ENCODE results near the gene EIF1AD. TPM values are rescaled to one million over a fixed set of nuclear protein-coding genes. Genes with fewer than 3 reads are reported as not detected.

EIF1AD gene
- total RNA-seq, 4 donors from 2014 or later = 15.1 to 66.0 (median 23.7) TPM

GRCh38 chr11:65981972-65982823 lies 19.8 kb downstream of the EIF1AD start:
- peak overlapping the region in 1 of 4 donors; percentile 19 for H3K27ac ChIP-seq
- peaks cover 0 to 22% (median 0%) of the 10 kb centered on the region in 3 donors for H3K36me3 ChIP-seq
- no peak overlapping the region for H3K4me3 ChIP-seq
- H3K4me1 ChIP-seq = no peaks in the 10 kb centered on the region
- no peak for DNase-seq
- H3K9me3 ChIP-seq = no peaks in the 10 kb centered on the region
- TF ChIP-seq POLR2A (IDR thresholded peaks at IDR 0.05) = no peak
- no peak for TF ChIP-seq CTCF (IDR thresholded peaks at IDR 0.05)
- no peaks in the 10 kb centered on the region for H3K27me3 ChIP-seq

DNA sequence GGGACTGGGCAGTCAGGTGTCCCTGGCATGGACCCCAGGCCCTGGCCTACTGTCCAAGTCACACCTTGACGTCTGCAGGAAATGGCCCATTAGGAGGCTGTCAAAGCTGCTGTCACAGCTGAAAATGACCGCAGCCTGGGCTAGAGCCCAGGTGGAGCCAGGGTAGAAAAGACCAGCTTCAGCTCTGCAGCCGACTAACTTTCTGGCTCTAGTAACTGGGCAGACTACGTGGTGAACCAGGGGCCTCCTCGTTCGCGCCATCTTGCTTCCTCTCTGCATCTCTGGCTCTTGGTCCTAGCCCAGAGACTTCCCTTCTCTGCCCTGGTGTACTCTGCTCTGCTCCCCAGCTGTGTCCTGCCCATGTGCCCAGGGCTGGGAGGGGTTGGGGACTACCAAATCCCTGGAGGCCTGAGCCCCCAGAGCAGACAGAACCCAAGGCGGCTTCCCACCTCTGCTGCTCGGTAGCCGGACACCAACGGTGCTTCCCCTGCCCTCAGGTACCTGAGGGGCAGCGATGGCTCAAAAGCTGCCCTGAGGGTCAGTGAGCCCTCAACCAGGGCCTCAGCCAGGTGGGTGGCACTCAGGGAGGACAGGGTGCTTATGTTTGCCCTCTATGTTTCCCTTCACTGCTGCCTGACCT lies 20.7 kb downstream of the EIF1AD start:
- no peaks in the 10 kb centered on the region for H3K27me3 ChIP-seq
- no peak overlapping the region for H3K4me3 ChIP-seq
- no peaks in the 10 kb centered on the region for H3K4me1 ChIP-seq
- H3K27ac ChIP-seq = no peak overlapping the region
- peaks cover 0 to 32% (median 0%) of the 10 kb centered on the region in 3 donors for H3K36me3 ChIP-seq
- no peaks in the 10 kb centered on the region for H3K9me3 ChIP-seq
- DNase-seq = no peak
- no peak for TF ChIP-seq CTCF (IDR thresholded peaks at IDR 0.05)
- TF ChIP-seq POLR2A (IDR thresholded peaks at IDR 0.05) = no peak

GRCh38 chr11:65979261-65979759 lies 22.6 kb downstream of the EIF1AD start:
- Histone ChIP-seq H3K27me3 (no peaks in the 10 kb centered on the region), H3K4me1 (no peaks in the 10 kb centered on the region), H3K36me3 (peaks cover 0 to 35% (median 0%) of the 10 kb centered on the region in 3 donors), H3K4me3 (no peak overlapping the region), H3K27ac (no peak overlapping the region), H3K9me3 (no peaks in the 10 kb centered on the region)
- no peak for TF ChIP-seq POLR2A (IDR thresholded peaks at IDR 0.05)
- TF ChIP-seq CTCF (IDR thresholded peaks at IDR 0.05) = no peak
- DNase-seq = no peak

- no peaks in the 10 kb centered on the region for H3K27me3 ChIP-seq
- no peak overlapping the region for H3K27ac ChIP-seq
- no peak for TF ChIP-seq POLR2A (IDR thresholded peaks at IDR 0.05)
- TF ChIP-seq CTCF (IDR thresholded peaks at IDR 0.05) = no peak
- peaks cover 0 to 38% (median 0%) of the 10 kb centered on the region in 3 donors for H3K36me3 ChIP-seq
- no peak for DNase-seq
- H3K4me1 ChIP-seq = no peaks in the 10 kb centered on the region
- H3K4me3 ChIP-seq = no peak overlapping the region
- no peaks in the 10 kb centered on the region for H3K9me3 ChIP-seq
Measured at GRCh38 chr11:65978391-65979238, 23.3 kb downstream of the EIF1AD start.

DNA sequence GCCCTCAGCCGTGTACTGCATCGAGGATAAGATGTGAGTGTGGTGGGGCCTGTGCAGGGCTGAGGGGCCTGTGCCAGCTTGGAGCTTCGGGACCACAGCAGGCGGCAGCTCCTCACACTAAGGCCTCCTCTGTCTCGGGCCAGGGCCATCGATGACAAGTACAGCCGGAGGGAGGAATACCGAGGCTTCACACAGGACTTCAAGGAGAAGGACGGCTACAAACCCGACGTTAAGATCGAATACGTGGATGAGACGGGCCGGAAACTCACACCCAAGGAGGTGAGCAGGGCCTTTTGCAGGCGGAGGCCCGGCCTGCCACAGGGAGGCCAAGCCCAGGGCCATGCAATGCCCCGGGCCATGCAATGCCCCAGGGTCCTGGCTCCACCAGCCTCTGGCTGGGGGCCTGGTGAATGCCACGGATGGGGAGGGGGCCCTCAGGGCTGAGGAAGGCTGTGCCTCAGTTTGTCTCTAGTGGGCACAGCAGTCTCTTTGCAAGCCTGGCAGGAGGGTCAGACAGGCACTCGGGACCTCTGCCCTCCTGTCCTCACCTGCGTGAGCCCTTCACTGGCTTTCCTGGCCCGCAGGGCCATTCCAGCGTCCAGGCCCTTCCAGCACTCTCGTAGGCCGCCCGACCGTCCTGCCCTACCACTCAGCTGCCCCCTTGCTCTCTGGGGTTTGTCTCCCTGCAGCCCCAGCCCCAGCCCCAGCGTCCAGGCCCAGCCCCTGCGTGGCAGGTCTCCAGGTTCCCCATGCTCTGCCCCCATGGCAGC lies 24.2 kb downstream of the EIF1AD start:
- H3K4me3 ChIP-seq = no peak overlapping the region
- H3K36me3 ChIP-seq = peaks cover 0 to 45% (median 0%) of the 10 kb centered on the region in 3 donors
- H3K27me3 ChIP-seq = no peaks in the 10 kb centered on the region
- no peaks in the 10 kb centered on the region for H3K4me1 ChIP-seq
- no peak for DNase-seq
- no peaks in the 10 kb centered on the region for H3K9me3 ChIP-seq
- no peak overlapping the region for H3K27ac ChIP-seq
- no peak for TF ChIP-seq POLR2A (IDR thresholded peaks at IDR 0.05)
- no peak for TF ChIP-seq CTCF (IDR thresholded peaks at IDR 0.05)

All from Peyer's patch (tissue), 4 donors.